Uterus (tissue), 2 donors: Measurements from ENCODE around the gene NME5.

Experiments
- POLR2A ChIP-seq, 2 donors: fragments of 450-650 bp; IDR thresholded peaks; one replicate each; pipeline ENCODE4 v1.6.1; 2016; ENCODE audit warnings: antibody characterized with exemption in 2 of 2, mild to moderate bottlenecking in 1 of 2, moderate library complexity in 1 of 2
- TF ChIP-seq, protein P1 (sequence below), 4 experiments: fragments of 200-600 bp in 2 of 4; fragments of 450-650 bp in 2 of 4; sonication (generic) in 2 of 4; IDR thresholded peaks; one replicate each; pipeline ENCODE4 v1.5.1; 2016 to 2019; ENCODE audit warnings: antibody characterized with exemption in 4 of 4, mild to moderate bottlenecking in 2 of 4, moderate library complexity in 1 of 4

DNA sequence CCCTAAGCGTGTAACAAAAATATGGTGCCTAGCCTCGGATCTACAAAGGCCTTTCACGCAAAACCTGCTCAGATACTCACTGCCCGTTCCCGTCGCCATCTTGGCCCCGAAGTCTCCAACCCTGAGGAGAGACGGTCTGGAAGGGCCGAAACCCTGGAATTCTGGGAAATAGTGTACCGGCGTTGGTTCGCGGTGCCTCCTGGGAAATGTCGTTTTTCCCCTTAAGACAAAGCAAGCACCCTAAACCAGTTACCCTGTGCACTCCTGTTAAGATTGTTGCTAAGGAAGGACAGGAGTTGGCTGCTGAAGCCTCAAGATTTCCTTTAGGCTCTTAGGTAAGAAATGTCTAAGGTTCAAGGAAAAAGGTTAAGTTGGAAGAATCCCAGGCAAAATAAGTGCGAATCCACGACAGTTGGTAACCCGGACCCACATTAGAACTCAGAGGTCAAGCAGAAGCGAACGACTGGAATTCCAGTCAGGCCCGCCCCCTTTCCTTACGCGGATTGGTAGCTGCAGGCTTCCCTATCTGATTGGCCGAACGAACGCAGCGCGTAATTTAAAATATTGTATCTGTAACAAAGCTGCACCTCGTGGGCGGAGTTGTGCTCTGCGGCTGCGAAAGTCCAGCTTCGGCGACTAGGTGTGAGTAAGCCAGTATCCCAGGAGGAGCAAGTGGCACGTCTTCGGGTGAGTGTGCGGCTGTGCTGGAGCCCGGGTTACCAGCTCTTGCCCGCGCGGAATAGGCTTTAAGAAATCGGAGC, 39.5 kb upstream of the NME5 start, which contains the start of the genes BRD8 and KIF20A:
- TF ChIP-seq, protein P1, sequence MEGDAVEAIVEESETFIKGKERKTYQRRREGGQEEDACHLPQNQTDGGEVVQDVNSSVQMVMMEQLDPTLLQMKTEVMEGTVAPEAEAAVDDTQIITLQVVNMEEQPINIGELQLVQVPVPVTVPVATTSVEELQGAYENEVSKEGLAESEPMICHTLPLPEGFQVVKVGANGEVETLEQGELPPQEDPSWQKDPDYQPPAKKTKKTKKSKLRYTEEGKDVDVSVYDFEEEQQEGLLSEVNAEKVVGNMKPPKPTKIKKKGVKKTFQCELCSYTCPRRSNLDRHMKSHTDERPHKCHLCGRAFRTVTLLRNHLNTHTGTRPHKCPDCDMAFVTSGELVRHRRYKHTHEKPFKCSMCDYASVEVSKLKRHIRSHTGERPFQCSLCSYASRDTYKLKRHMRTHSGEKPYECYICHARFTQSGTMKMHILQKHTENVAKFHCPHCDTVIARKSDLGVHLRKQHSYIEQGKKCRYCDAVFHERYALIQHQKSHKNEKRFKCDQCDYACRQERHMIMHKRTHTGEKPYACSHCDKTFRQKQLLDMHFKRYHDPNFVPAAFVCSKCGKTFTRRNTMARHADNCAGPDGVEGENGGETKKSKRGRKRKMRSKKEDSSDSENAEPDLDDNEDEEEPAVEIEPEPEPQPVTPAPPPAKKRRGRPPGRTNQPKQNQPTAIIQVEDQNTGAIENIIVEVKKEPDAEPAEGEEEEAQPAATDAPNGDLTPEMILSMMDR (IDR thresholded peaks at IDR 0.05), result peak in 1 of 4 experiments; percentile 16
- TF ChIP-seq POLR2A (IDR thresholded peaks at IDR 0.05), result peak; percentile 14 to 16
